Right cardiac atrium (tissue), 5 donors: ENCODE data around the gene NDFIP2. TPM values are rescaled to one million over a fixed set of nuclear protein-coding genes. Genes with fewer than 3 reads are reported as not detected.
"Not testable (repeated sequence)": the region's sequence is repeated elsewhere in the genome, so short reads cannot be mapped to it uniquely, and the experiment has no call there.

Experiments
- ATAC-seq, 2 donors: fragments of 200-7000 bp; cut with Tn5 transposase; one replicate each; pipeline versions ENCODE4 v1.8.0 to v1.9.1; 2020; ENCODE audit warnings: moderate library complexity in 2 of 2, mild to moderate bottlenecking in 1 of 2
- DNase-seq, 3 donors: peaks; one replicate each; pipeline ENCODE4 v3.0.0-alpha.2; 2020
- H3K27ac ChIP-seq: one replicate; pipeline ENCODE4 v1.5.1; 2013; ENCODE audit warnings: mild to moderate bottlenecking, low read length, control low read depth, moderate library complexity
- H3K27me3 ChIP-seq: one replicate; pipeline ENCODE4 v1.6.1; 2013; ENCODE audit not compliant: control insufficient read depth, insufficient read depth
- H3K4me1 ChIP-seq: one replicate; pipeline ENCODE4 v1.6.1; 2013; ENCODE audit warnings: low read length; ENCODE audit not compliant: control insufficient read depth, insufficient read depth
- H3K4me3 ChIP-seq: one replicate; pipeline ENCODE4 v1.5.1; 2013; ENCODE audit warnings: low read length, control low read depth
- H3K9me3 ChIP-seq: one replicate; pipeline ENCODE4 v1.6.1; 2013; ENCODE audit warnings: low read length; ENCODE audit not compliant: control insufficient read depth
- WGBS: extraction: QIAGEN DNeasy Blood & Tissue Kit; methylation state at CpG from one replicate; pipeline ENCODE4 v1.1.7; 2013; 5-methylcytosine and 5-hydroxymethylcytosine counted together
- intact Hi-C, 4 donors: fragments of 100-400 bp; cut with DNase I; formaldehyde crosslinking; loops; one replicate each; pipeline versions ENCODE4 v1.11.0 to v1.14.0; 2022 to 2023
- polyA plus RNA-seq: library from polyadenylated mRNA; stranded (reverse); fragments of 200-250 nt; gene quantifications from one replicate; pipeline ENCODE4 v1.2.3, GENCODE V29; 2013
- total RNA-seq, 4 donors: library from RNA; stranded (reverse); fragmentation: NEBNext Ultra II Directional; extraction: Animal tissue kit (Norgen Biotek cat#: 25700); gene quantifications; one replicate each; pipeline ENCODE4 v1.2.1, GENCODE V29; 2021
- donor health status: healthy with polysubstance abuse.
- donor health status: DM: no; HTN: yes; CAD: no.
- donor health status: DM: no; HTN: no; CAD: no.
- donor health status: DM: no; HTN: yes; CAD: no; lungs with severe emphysema.
- donor health status: DM: yes; HTN: yes; CAD: no.

Gene NDFIP2
- total and polyA plus RNA-seq, 5 donors, result 29.0 to 48.7 (median 40.1) TPM

DNA sequence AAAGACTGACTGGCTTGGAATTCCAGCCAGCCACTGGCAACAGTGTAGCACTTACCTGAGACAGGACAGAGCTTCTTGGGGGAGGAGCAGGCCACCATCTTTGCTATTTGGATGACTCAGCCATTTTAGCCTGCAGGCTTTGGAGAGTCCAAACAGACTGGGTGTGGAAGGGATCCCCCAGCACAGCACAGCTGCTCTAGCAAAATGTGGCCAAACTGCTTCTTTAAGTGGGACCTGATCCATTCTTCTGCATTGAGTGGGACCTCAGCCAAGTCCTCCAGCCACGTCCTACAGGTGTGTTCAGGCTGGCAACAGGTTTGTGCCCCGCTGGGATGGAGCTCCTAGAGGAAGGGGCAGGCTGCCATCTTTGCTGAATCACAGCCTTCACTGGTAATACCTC, 80.0 kb downstream of the NDFIP2 start:
- no peaks in the 10 kb centered on the region for H3K27me3 ChIP-seq
- no peaks in the 10 kb centered on the region for H3K9me3 ChIP-seq
- no peak overlapping the region for H3K27ac ChIP-seq
- DNase-seq (no peak), ATAC-seq (no peak)
- 91% methylated on average over 2 of the region's 2 CpGs for WGBS
- intact Hi-C loops, result no loop called here
- no peaks in the 10 kb centered on the region for H3K4me1 ChIP-seq
- no peak overlapping the region for H3K4me3 ChIP-seq

DNA sequence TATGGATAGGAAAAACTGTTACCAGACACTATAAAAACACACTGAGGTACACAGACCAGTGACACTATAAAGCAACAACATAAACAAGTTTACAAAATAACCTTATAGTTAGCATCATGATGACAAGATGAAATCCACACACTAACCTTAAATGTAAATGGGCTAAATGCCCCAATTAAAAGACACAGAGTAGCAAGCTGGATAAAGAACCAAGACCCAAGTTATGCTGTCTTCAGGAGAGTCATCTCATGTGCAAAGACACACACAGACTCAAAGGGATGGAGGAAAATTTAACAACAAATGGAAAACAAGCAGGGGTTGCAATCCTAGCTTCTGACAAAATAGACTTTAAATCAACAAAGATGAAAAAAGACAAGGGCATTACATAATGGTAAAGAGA, 81.6 kb downstream of the NDFIP2 start:
- ATAC-seq (no peak), DNase-seq (no peak)
- intact Hi-C loops, result no loop called here
- Histone ChIP-seq H3K4me3 (no peak overlapping the region), H3K27ac (no peak overlapping the region), H3K4me1 (no peaks in the 10 kb centered on the region), H3K9me3 (no peaks in the 10 kb centered on the region), H3K27me3 (no peaks in the 10 kb centered on the region)

DNA sequence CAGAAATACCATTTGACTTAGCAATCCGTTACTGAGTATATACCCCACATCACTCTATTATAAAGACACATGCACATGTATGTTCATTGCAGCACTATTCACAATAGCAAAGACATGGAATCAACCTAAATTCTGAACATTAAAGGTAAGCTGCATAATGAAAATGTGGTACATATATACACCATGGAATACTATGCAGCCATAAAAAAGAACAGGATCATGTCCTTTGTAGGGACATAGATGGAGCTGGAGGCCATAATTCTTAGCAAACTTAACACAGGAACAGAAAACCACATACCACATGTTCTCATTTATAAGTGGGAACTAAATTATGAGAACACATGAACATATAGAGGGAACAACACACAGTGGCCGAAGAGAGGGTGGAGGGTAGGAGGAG, 85.2 kb downstream of the NDFIP2 start:
- 98% methylated on average over 2 of the region's 2 CpGs for WGBS
- Histone ChIP-seq H3K27me3 (no peaks in the 10 kb centered on the region), H3K9me3 (no peaks in the 10 kb centered on the region), H3K4me3 (no peak overlapping the region), H3K27ac (no peak overlapping the region), H3K4me1 (no peaks in the 10 kb centered on the region)
- intact Hi-C loops, result no loop called here
- ATAC-seq (no peak), DNase-seq (no peak)

DNA sequence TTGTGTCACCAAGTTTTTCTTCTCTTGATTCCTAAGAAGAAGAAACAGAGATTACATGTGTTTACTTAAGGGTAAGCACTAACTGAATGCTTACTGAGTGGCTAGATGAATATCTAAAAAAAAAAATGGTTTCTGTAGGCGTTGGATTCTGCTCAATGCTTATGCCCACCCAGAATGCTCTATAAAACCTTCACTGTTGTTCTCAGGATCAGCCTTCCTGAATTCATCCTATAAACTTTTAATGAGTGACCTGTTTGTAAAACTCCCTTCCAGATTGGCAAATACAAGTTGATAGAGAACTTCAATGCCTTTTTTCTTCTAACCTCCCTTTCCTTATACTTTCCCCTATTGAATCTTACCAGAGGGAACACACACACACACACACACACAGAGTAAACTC, 90.2 kb downstream of the NDFIP2 start:
- ATAC-seq, result no peak
- 57% methylated on average over 1 of the region's 1 CpG for WGBS
- no peak overlapping the region for H3K27ac ChIP-seq
- H3K4me3 ChIP-seq, result no peak overlapping the region
- intact Hi-C loops, result no loop called here
- no peaks in the 10 kb centered on the region for H3K4me1 ChIP-seq
- H3K9me3 ChIP-seq, result no peaks in the 10 kb centered on the region
- DNase-seq, result no peak
- no peaks in the 10 kb centered on the region for H3K27me3 ChIP-seq

DNA sequence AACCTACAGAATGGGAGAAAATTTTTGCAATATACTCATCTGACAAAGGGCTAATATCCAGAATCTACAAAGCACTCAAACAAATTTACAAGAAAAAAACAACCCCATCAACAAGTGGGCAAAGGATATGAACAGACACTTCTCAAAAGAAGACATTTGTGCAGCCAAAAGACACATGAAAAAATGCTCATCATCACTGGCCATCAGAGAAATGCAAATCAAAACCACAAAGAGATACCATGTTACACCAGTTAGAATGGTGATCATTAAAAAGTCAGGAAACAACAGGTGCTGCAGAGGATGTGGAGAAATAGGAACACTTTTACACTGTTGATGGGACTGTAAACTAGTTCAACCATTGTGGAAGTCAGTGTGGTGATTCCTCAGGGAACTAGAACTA, 92.9 kb downstream of the NDFIP2 start:
- H3K9me3 ChIP-seq, ATAC-seq, H3K4me1 ChIP-seq, intact Hi-C loops, H3K27me3 ChIP-seq, H3K27ac ChIP-seq, DNase-seq, H3K4me3 ChIP-seq: not testable (repeated sequence)

DNA sequence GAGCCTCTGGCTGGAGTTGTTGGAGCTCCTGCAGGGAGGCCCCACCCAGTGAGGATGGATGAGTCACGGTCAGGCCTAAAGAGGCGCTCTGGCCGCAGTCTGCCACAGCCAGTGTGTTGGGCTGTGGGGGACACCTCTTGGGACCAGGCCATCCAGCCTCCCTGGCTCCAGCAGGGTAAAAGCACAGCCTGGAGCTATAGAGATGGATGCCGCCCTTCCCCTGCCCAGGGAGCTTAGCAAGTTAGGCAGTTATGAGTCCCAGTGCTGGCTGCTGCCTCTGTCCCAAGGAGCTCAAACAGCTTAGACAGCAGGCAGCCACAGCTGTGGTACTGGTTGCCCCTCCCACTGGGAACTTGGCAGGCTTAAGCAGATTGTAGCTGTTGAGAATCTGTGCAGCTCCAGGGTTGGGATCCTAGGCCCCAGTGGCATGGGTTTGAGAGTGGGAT, 100.9 kb downstream of the NDFIP2 start:
- Histone ChIP-seq H3K27ac (no peak overlapping the region), H3K4me3 (no peak overlapping the region), H3K4me1 (no peaks in the 10 kb centered on the region), H3K9me3 (no peaks in the 10 kb centered on the region), H3K27me3 (no peaks in the 10 kb centered on the region)
- DNase-seq, result peak; percentile 64 to 80 (median 76)
- 63% methylated on average over 4 of the region's 4 CpGs for WGBS
- peak; percentile 45 to 81 for ATAC-seq
- intact Hi-C loops, result no loop called here

DNA sequence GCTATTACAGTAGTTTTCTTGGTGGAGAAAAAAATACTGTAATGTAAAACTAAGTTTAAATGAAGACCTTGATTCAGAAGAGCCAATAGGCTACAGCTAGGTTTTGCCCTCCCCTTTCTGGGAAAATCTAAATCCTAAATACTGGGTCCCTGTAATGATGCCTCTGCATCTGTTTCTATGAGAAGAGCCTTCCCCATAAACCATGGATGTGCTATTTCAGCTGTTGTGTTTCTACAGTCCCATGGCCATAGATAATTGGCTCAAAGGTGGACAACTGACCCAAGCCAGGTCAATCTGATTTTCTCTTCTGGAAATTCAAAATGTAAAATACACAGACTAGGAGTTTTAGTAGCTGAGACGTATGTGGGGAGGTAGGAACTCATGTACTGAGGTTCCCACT, 101.9 kb downstream of the NDFIP2 start:
- Histone ChIP-seq H3K9me3 (no peaks in the 10 kb centered on the region), H3K27ac (no peak overlapping the region), H3K4me1 (no peaks in the 10 kb centered on the region), H3K4me3 (no peak overlapping the region), H3K27me3 (no peaks in the 10 kb centered on the region)
- 87% methylated on average over 1 of the region's 1 CpG for WGBS
- no peak for ATAC-seq
- DNase-seq, result no peak
- intact Hi-C loops, result no loop called here

DNA sequence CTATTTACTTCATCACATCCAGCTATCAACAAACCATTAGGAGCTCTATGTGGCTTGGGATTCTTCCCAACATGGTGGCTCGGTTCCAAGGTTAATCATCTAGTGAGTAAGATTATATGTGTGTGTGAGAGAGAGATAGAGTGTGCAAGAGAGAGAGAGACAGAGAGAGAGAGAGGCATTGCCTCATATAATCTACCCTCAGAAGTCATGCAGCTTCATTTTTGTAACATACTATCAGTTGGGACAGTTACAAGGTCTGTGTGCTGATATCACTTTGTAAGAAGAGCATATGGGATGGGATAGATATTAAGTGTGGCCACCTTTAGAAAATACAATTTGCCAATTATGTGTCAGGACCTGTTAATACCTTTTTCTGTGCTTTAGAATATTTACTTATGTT, 104.1 kb downstream of the NDFIP2 start:
- 68% methylated on average over 1 of the region's 1 CpG for WGBS
- ATAC-seq (no peak), DNase-seq (no peak)
- no peak overlapping the region for H3K27ac ChIP-seq
- no peak overlapping the region for H3K4me3 ChIP-seq
- H3K4me1 ChIP-seq, result no peaks in the 10 kb centered on the region
- H3K27me3 ChIP-seq, result no peaks in the 10 kb centered on the region
- intact Hi-C loops, result no loop called here
- no peaks in the 10 kb centered on the region for H3K9me3 ChIP-seq

DNA sequence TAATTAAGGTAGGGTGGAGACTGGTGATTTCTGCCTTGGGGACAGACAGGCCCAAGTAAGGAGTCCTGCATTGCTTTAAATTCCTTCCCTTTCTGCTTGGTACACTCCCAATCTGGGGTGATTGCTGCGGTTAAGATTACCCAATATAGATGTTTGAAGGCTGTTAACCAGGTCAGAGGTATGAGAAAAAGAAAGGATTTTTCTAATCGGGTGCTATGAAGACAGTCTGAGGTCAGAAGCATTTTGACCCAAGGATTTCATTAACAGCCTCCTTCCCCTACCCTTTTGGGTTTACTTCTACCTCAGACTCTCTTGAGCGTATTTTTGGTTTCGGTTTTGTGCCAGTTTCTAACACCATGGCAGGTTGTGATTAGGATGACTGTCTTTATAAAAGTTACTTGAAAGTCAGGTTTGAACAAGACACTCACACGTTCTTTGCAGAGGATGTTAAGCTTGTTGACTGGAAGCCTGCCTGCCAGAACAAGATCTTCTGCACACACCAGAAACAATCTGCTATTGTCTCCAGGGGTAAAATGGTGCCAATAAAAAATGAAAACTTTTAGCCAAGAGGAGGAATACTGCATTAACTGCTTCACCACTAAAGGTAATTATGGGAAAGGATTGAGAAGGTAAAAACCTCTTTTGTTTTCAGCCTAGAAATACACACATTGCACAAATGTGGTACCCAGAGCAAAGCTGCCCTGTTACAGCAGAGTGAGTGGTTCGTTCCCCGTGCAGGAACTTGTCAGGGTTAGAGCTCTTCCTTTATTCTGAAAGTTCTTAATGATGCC, 108.8 kb downstream of the NDFIP2 start:
- WGBS, result 60% methylated on average over 7 of the region's 7 CpGs
- intact Hi-C loops, result no loop called here

DNA sequence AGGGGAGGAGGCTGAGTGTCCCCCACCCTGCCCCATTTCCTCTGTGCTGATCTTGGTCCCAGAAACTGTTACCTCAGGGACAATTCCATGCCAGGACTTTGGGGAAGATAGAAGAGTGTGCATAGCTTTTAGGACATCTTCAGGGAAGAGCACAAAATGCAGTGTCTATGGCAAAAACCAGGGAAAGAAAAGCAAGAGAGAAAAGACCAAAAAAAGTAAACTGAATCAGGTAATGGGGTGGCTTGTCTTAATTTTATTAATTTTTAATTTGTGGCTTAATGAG, 109.4 kb downstream of the NDFIP2 start:
- no peaks in the 10 kb centered on the region for H3K27me3 ChIP-seq
- H3K4me1 ChIP-seq, result no peaks in the 10 kb centered on the region
- H3K9me3 ChIP-seq, result no peaks in the 10 kb centered on the region
- intact Hi-C loops, result no loop called here
- no peak for DNase-seq
- H3K27ac ChIP-seq, result no peak overlapping the region
- H3K4me3 ChIP-seq, result no peak overlapping the region
- no peak for ATAC-seq

More for the DNA sequence above, 108.8 kb downstream of the NDFIP2 start:
- no peaks in the 10 kb centered on the region for H3K4me1 ChIP-seq
- H3K27me3 ChIP-seq, result no peaks in the 10 kb centered on the region
- ATAC-seq (peak in 1 of 2 donors; percentile 18), DNase-seq (no peak)
- H3K9me3 ChIP-seq, result no peaks in the 10 kb centered on the region
- no peak overlapping the region for H3K27ac ChIP-seq
- peak overlapping the region; percentile 18 for H3K4me3 ChIP-seq

DNA sequence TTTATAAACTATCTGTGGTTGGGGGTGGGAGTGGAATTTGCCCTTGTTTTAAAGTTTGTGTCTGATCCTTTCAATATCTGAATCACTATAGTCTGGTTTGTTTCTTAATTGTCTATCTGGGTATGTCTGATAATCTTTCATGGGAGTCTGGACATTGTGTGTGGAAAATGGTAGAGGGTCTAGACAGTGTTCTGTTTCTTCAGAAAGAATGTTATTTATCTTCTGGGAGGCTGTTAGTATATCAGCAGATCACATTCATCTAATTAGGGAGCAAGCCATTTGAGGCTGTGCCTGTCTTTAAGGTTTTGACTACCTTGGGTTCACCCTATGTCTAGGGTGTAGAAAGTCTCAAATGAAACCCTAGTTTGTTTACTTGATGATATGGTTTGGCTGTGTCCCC, 110.5 kb downstream of the NDFIP2 start:
- ATAC-seq, result no peak
- intact Hi-C loops, result no loop called here
- H3K4me1 ChIP-seq, result no peaks in the 10 kb centered on the region

DNA sequence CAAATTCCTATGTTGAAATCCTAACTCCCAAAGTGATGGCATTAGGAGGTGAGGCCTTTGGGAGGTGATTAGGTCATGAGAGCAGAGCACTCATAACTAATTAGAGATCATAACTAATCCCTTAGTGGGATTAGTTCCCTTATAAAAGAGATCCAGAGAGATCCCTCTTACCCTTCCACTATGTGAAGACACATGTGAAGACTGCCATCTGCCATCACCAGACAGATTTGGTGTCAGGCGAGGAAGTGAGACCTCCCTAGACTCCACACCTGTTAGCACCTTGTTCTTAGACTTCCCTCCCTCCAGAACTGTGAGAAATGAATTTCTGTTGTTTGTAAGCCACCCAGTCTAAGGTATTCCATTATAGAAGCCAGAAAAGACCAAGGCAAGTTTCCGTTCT, 112.2 kb downstream of the NDFIP2 start:
- no peak overlapping the region for H3K27ac ChIP-seq
- no peaks in the 10 kb centered on the region for H3K27me3 ChIP-seq
- DNase-seq, result no peak
- no peaks in the 10 kb centered on the region for H3K4me1 ChIP-seq
- 75% methylated on average over 2 of the region's 2 CpGs for WGBS
- intact Hi-C loops, result no loop called here
- H3K9me3 ChIP-seq, result no peaks in the 10 kb centered on the region
- no peak overlapping the region for H3K4me3 ChIP-seq
- ATAC-seq, result no peak

More for the DNA sequence above, 110.5 kb downstream of the NDFIP2 start:
- no peaks in the 10 kb centered on the region for H3K27me3 ChIP-seq
- H3K9me3 ChIP-seq, result no peaks in the 10 kb centered on the region
- H3K4me3 ChIP-seq, result no peak overlapping the region
- no peak for DNase-seq
- H3K27ac ChIP-seq, result no peak overlapping the region
